ENCODE measurements around the gene HES6.

HES6 gene

DNA sequence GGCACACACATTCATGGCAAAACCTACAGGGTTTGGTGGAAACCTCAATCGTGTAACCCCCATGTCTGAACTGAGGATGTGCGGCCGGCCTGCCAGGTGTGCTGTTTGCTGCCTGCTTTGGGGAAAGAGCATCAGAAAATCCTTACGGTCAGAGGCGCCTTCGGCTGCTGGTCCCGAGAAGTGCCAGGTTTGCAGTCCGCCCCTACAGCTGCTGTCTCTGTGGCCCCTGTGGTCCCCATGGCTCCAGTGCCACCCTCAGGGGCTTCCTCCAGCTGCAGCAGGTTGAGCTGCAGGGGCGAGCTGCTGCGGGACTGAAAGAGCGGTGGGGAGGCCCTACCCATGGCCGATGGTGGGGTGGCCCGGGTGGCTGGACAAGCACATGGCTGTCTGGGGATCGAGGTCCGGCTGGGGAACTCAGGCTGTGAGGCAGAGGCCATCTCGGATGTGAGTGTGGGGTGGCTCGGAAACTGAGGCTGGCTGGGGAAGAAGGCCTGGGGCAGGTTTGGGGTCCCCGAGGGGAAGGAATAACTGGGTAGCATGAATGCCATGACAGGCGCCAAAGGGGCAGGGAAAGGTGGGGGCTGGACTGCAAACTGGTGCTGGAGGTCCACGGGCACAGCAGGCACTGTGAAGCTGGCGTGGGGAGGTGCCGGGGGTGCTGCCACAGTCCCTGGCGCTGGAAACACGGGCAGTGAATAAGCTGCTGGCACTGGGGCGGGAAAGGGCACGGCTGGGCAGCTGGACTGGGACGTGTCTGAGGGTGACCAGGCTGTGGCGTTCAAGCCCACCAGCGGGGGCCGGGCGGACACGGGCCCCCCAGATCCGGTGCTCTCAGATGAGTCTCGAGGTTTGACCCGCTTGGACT, 13.2 kb upstream of the HES6 start:
- no peak for DNase-seq

DNA sequence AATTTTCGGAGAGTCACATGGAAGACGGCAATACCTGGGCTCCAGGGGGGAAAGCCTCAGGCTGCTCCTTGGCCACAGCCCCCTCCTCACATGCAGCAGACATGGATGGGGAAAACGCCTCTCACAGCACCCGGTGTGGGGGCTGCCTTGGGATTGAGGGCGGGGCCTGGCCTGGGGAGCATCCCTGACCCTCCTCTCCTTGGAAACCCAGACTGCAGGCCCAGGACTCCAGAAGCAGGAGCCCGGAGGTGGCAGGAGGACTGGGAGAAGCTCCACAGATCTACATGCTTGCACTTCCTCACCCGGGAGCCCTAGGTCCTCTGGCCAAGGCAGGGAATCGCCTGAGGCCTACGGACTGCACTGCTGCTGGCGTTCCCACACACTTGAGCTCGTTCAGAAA, 12.1 kb upstream of the HES6 start:
- no peak for DNase-seq

DNA sequence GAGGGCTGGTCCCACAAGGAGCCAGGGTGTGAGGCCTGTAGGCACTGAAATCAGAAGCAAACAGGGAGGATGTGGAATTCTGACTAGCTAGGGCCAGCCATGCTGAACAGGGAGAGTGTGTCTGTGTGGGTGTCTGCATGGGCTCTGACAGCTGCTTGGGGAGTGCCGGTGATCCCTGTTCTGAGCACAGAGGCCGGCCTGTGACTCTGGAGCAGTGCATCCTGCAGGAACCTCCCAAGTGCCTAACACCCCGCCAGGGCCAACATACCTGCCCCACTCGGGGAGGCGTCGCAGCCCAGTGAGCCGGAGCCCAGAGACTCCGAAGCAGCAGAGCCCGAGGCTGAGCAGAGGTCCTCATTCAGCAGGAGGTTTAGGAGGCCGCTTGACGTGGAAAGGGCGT, 11.5 kb upstream of the HES6 start:
- no peak for DNase-seq

DNA sequence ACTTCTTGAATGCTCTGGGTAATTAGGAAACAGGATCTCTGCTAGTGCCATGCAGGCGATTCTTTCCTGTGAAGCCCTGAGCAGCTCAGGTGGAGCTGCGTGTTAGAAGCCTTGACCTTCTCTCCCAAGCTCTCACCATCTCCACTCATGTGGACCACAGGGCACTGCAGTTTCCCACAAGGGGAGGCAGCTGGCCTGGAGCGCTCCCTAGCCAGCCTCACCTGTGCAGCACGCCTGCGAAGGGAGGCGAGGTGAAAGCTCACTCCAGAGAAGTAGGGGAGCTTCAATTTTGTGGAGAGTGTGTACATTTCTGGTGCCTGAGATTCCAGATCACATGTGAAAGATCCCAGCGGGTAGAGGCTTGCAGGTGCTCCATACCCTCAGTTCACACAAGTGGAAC, 11.1 kb upstream of the HES6 start:
- DNase-seq, result no peak

DNA sequence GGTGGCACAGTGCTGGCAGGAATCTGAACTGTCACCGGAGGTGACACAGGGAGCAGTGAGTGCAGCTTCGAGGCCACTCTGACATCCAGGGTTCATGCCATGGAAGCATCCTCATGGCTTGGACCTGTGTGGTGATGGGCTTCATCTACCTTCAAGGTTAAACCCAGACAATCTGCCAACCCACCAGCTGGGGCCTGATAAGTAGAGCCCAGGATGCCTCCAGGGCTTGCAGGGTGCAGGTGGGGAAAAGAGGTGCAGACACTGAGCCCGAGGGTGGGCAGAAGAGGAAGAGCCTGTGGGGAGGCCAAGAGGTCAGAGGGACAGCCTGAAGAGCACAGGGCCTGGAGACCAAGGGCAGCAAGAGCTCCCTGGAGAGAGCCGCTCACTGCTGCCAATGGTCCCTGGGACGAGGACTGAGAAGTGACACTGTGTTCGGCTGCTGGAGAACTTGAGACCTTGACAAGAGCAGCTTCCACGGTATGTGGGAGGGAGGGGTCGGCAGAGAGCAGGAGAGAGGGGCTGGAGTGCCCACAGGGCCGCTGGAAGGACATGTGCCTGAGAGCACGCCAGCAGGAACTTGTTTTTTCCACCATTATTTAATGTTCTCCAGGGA, 8.1 kb upstream of the HES6 start:
- DNase-seq, result no peak

DNA sequence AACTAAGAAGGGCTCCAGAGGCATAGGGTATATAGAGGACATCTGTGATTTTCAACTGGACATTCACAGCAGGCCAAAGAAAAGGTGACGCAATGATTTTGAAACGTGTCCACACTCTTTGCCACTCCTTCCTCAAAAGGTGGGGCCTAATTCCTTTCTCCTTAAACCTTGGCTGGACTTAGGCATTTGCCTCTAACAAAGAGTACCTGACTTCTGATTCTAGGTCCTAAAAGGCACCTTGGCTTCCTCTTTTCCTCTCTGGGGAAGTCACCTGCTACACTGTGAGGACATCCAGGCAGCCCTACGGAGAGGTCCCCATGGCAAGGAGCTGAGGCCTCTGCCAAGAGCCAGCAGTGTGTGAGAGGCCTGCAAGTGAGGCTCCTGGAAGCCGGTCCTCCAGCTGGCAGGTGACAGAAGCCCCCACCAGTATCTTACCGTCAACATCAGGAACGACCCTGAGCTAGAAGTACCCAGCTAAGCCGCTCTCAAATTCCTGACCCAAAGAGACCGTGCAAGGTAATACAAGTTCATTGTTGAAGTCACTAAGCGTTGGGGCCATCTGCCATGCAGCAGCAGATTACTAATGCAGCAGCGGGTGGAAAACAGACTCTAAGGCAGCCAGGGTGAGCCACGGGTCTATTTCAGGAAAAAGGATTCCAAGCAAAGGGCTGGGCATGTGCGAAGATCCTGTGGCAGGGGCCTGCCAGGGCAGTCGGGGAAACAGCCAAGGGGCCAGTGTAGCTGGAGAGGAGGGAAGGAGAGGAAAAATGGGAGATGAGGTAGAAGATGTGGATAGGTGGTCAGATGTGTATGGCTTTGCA, 7.4 kb upstream of the HES6 start:
- no peak for DNase-seq

DNA sequence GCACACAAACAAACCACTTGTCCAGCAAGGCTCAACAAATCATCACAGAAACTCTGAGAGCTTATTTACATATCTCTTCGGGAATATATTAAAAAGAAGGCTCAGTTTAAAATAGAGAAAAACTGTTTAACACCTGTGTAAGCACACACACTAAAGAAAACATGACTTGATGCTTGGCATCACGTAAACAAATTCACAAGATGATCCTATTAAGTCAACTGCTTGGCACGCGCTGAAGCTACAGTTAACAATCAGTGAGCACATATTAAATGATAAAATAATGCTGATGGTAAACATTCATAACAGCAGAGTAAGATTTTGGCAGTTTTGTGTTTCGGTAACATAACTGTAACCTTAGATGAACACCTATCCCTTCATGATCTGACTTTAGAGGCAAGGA, 4.3 kb upstream of the HES6 start:
- no peak for DNase-seq

DNA sequence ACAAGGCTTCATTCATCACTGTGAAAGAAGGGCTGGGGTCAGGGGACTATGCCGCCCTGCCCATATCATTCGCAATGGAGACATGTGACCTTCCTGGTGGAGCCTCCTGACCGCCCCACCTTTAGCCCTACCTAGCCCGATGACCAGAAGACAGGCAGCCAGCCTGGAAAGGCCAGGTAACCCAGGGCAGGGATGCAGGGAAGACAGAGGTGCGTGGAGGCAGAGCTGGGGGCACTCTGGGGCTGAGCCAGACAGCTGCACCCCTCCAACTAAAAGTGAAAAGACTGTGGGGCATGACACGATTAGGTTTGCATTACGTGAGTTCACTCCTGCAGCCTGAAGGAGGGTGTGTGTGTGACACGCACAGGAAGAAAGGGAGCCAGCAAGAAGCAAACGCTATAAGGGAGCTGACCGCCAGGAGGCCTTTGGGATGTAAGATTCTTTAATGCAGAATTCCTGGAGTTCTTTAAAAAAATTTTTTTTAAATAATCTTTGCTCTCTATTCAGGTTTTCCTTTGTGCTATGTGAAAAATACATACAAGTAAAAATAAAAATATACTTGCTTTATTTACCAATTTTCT, 3.7 kb upstream of the HES6 start:
- peak; percentile 40 for DNase-seq

DNA sequence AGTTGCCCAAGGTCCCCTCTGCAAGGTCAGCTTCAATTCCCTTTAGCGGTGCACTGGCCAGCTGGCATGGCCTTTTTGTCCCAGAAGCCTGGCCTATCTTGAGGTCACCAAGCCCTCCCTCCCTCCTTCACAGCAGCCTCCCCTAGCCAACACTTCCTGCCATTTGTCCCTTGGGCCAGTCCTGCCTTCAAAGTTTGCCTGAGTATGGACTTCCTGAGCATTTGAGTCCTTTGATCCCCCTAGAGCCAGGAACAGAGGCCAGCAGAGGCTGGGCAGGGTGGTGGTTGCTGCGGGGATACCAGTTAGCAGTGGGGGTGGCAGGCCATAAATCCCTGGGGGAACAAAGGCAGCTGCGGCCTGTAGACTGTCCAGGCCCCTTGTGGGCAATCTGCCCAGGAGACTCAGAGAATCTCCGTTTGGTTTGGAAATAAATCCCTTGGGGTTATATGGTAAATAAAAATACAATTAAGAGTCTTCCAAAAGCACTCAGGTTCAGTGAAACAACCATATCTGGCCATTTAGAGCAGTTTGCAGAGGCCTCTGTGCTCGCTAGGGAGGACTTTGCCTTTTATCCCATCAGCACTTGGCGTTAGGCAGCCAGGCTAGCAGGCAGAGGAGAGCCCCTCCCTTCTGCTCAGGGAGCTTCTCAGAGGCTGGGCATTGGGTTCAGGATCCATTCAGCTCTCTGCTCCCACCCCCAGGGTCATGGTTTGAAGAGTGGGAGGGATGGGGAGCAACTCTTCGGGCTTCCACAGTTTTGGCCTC, 3.1 kb upstream of the HES6 start:
- peak; percentile 96 for DNase-seq

DNA sequence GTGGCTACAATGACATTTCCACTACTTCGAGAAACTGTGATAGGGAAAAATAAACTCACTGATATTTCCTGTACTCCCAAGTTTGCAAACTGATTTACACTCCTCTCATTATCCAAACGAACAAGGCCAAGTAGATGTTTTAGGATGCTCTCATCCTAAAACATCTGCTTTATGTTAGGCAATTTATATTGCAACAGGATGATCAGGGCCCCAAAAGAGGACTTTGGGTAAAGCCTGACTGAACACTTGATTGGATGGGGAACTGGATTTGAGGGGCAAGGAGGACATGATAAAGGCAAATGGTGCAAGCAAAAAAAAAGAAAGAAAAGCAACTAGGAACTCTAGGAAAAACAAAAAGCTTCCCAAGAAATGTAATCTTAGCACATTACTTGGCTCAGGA, 2.1 kb upstream of the HES6 start:
- no peak for DNase-seq

DNA sequence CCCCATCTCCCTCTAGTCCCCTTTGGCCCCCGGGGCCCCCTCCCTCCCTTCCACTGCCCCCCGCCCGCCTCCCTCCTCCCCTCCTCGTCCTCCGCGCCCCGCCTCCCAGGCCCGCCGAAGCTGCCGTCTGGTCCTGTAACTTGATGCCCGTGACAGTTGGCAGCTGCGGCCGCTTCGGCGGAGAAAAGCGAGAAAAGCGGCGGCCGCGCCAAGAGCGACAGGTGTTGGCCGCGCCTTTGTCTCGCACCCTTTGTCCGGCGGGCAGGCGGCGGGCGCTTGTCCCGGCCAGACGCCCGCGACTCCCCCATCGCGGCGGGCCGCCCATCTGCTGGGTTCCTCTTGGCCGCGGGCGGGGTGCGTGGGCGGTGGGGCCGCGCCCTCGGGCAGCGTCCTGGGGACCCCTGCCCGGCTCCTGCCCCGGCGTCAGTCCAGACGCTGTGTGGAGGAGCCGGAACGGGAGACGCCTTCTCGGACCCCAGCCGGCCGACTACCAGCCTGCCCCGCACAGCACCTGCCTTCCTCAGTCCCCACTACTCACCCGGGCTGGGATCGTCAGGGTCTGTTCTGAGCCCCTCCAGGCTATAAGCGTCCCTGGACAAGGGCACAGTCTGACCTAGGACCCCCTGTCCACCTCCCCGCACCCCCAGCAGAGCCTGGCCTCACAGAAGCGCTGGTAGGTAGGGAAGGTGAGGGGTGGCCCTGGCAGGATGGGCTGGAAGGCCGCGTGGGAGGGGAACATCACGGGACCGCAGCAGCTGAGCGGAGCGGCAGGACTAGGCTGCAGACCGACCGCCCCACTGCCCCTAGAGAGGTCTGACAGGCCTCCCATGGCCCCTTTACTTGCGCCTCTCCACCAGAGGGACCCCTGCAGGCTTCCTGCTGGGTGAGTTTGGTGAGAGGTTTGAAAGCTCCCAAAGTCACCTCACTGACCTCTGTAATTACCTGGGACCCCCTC, 1.2 kb upstream of the HES6 start:
- DNase-seq, result peak; percentile 86

DNA sequence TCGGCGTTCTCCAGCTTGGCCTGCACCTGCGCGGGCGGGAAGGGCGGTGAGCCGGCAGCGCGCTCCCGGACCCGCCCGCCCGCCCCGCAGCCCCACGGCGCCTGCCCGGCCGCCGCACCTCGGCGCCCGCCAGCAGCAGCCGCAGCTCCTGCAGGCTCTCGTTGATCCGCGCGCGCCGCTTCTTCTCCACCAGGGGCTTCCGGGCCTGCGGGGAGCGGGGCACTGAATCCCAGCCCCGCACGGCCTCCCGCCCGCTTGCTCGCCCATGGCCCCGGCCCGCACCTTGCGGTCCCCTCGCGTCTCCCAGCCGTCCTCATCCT, 335 bp downstream of the HES6 start:
- no peak for DNase-seq

DNA sequence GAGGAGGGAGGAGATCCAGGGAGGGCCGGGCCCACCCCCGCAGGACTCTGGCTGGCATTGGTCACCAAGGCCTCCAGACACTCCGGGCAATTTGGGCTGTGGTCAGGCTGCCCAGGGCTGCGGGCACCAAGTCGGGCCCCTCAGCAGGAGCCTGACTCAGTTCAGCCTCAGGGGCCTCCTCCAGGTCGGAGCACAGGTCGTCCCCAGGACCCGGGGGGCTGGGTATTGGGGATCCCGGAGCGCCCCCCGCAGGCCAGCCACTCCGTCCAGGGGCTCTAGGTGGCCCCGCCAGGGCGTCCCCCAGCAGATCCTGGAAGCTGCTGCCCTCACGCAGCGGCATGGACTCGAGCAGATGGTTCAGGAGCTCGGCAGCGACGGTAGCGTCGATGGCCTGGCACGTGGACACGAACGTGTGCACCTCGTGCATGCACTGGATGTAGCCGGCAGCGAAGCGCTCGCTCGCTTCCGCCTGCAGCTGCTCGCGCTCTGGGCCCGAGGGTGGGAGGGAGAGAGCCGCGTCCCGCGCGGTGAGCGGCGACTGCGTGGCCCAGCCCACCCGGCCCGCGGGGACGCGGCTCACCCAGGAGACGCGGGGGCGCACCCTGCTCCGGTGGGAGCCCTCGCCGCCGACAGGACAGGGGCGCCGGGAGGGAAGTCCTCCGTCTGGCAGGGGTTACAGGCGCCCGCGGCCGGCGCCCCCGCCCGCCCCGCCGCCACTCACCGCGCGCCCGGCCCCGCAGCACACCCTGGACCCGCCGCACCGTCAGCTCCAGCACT, 884 bp downstream of the HES6 start:
- no peak for DNase-seq

DNA sequence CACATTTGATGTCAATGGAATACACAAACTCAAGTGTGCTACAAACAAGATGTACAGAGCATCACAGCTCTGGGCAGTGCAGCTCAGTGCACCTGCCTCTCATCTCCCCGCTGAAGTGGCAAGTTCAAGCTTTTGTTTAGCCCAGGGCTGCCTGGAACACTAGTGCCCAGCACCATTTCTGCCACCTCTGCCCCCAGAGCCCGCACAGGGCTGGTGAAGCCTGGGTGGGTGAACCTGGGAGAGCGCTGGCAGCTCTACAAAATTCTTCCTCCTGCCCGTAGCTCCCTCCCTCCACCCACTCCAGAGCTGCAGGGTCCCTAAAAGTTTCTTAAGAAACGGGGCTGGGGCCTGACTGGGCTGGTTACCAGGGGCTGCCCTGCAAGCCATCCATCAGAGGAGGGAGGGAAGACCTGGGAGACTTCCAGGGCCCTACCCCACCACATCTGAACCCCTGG, 1.5 kb downstream of the HES6 start:
- DNase-seq, result no peak

DNA sequence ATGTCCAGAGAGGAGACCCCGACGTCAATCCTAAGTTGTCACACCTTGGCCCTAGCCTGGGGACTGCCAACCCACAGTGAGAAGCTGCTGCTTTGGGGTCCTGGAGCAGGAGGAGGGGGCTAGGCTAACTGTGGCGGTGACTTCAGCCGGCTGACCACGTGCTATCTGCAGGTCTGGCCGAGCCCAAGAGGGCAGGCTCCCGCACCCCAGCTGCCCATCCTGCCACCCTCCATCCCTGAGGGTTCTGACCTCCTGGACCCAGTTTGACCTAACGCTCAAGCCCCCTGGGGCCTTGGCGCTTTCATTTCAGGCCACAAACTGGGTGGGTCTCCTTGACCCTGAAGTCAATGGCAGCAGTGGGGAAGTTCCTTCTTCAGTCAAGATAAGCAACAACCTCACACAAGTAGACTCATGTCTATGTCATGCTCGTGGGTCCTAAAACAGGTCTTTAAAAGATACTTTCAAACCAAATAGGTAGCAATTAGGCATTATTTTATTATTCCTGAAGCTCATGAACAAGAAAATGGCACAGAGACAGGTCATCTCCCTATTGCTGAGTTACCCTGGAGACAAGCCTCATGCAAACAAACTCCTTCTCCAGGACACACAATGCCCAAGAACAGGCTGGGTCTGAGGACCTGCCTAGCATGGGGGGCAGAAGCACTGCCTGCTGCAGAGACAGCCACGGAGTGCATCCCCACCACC, 2.3 kb downstream of the HES6 start:
- DNase-seq, result no peak

DNA sequence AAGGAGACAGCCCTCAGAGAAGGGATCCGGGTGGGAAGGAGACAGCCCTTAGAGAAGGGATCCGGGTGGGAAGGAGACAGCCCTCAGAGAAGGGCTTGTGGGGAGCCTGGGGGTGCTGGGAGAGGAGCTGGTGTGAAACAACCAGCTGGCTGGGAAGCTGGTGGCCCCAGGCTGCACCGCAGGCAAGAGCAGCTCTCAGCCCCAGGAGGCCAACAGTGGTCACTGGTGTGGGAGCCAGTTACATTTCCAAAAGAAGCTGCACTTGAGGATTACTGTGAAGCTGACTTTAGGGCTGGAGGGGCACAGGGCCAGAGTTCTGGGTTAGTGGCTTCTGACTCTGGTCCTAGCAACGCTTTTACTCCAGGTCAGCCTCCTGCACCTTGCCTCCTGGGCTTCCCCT, 3.3 kb downstream of the HES6 start:
- DNase-seq, result no peak

DNA sequence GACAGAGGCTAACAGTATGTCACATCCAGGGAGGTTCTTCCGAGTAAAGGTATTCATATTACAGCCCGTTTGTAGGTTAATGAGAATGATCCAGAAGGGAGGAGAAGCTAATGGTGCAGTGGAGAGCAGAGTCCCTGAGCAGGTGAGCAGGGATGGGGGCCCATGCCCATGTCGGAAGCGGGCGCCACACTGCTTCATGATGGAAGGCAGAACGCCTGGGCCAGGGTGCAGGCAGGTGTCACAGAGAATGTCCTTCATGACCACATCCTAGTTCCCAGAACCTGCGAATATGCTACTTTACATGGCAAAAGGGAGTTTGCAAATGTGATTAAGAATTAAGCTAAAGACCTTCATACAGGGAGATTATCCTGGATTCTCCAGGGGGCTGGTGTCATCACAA, 4.0 kb downstream of the HES6 start:
- DNase-seq, result no peak

DNA sequence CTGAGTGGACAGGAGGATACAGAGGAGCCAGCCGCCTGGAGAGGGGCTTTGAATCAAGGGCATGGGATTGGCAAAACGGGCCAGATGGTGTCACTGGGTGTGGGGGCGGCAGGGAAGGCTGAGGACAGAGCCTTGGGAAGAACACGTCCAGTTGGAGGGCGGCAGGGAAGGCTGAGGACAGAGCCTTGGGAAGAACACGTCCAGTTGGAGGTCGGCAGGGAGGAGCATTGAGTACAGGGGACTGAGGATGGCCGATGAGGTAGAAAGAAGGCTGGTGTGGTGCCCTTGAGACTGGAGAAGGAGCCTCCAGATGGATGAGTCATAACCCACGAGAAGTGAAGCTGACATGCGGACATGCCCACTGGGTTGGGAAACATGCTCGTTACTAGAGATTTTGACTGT, 4.5 kb downstream of the HES6 start:
- no peak for DNase-seq

DNA sequence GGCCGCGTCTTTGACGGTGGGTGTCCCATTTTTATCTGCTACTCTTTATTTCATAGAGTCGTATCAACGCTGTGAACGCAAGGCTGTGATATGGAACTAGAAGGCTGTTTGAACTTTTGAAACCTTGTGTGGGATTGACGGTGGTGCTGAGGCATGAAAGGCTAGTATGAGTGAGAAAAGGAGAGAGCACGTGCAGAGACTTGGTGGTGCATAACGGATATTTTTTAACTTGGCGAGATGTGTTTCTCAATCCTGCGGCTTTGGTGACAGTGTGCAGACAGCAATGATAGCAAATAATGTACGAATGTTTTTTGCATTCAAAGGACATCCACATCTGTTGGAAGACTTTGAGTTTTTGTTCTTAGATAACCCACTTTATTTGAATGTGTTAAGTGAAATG, 6.2 kb downstream of the HES6 start:
- no peak for DNase-seq

DNA sequence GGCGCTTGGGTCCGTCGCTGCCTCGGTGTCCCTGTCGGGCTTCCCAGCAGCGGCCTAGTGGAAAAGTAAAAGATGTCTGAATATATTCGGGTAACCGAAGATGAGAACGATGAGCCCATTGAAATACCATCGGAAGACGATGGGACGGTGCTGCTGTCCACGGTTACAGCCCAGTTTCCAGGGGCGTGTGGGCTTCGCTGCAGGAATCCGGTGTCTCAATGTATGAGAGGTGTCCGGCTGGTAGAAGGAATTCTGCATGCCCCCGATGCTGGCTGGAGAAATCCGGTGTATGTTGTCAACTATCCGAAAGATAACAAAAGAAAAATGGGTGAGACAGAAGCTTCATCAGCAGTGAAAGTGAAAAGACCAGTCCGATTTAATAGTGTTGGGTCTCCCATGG, 8.0 kb downstream of the HES6 start:
- DNase-seq, result no peak
